MM.1S (cell line): ENCODE results near the gene OXER1.

Experiments used
- EZH2 ChIP-seq: fragments of 300-600 bp; sonication (generic); optimal IDR thresholded peaks from 2 replicates; pipeline ENCODE3; 2017; ENCODE audit warnings: low read depth, mild to moderate bottlenecking, antibody characterized with exemption, low read length, mixed read lengths
- EZH2phosphoT487 ChIP-seq: fragments of 300-600 bp; sonication (generic); IDR thresholded peaks from 2 replicates; pipeline ENCODE4 v1.6.1; 2018; ENCODE audit warnings: antibody characterized with exemption, low read length
- TF ChIP-seq, protein P1 (sequence below): fragments of 300-600 bp; sonication (generic); IDR thresholded peaks from 2 replicates; pipeline ENCODE4 v1.5.1; 2016; ENCODE audit warnings: antibody characterized with exemption, low read length, mixed read lengths

DNA sequence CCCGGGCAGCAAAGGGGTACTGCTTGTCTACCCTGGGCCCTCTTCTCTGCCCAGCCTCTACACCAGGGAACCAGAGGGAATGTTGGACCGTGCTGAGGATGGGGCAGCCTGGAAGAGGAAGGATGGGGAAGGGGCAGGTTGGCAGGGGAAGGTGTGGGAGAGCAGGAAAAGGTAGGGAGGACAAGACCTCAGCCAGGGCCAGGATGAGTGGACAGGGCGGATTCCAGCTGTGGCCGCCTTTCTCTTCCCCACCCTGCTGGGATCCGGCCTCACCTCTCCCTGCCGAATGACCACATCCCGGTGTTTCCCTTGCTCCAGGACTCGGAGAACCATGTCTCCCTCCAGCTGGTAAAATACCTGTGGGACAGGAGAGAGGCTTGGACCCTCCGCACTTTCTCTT is 19.6 kb upstream of the OXER1 start:
- TF ChIP-seq EZH2 = no peak
- TF ChIP-seq, protein P1, sequence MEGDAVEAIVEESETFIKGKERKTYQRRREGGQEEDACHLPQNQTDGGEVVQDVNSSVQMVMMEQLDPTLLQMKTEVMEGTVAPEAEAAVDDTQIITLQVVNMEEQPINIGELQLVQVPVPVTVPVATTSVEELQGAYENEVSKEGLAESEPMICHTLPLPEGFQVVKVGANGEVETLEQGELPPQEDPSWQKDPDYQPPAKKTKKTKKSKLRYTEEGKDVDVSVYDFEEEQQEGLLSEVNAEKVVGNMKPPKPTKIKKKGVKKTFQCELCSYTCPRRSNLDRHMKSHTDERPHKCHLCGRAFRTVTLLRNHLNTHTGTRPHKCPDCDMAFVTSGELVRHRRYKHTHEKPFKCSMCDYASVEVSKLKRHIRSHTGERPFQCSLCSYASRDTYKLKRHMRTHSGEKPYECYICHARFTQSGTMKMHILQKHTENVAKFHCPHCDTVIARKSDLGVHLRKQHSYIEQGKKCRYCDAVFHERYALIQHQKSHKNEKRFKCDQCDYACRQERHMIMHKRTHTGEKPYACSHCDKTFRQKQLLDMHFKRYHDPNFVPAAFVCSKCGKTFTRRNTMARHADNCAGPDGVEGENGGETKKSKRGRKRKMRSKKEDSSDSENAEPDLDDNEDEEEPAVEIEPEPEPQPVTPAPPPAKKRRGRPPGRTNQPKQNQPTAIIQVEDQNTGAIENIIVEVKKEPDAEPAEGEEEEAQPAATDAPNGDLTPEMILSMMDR = no peak
- TF ChIP-seq EZH2phosphoT487 = no peak
